HG03439 (cell line): Measurements from ENCODE around the gene HBQ1.
"Not testable (repeated sequence)": the region's sequence is repeated elsewhere in the genome, so short reads cannot be mapped to it uniquely, and the experiment has no call there.

Experiments
- ATAC-seq: cut with Tn5 transposase; IDR thresholded peaks from one replicate; pipeline ENCODE4 v1.9.1; 2021; ENCODE audit warnings: mild to moderate bottlenecking, moderate library complexity; ENCODE audit not compliant: unreplicated experiment

Gene HBQ1

GRCh38 chr16:180101-180675, at the start of gene HBQ1:
HBQ1 (plus strand) TSS chr16:180459; CDS start chr16:180487, 28 bp downstream.
- no peak for ATAC-seq

GRCh38 chr16:130533-131173, 49.6 kb upstream of the HBQ1 start:
- no peak for ATAC-seq

- no peak for ATAC-seq
These were observed 48.1 kb upstream of the HBQ1 start for GRCh38 chr16:132120-132519.

GRCh38 chr16:133716-134115, 46.5 kb upstream of the HBQ1 start:
- no peak for ATAC-seq

- no peak for ATAC-seq
These were observed 42.2 kb upstream of the HBQ1 start for GRCh38 chr16:138049-138417.

GRCh38 chr16:140175-140857, 39.9 kb upstream of the HBQ1 start:
- ATAC-seq: no peak

- ATAC-seq: no peak
These were observed 37.8 kb upstream of the HBQ1 start for GRCh38 chr16:142405-142967.

GRCh38 chr16:143047-143446, 37.2 kb upstream of the HBQ1 start:
- no peak for ATAC-seq

- no peak for ATAC-seq
These were observed 36.8 kb upstream of the HBQ1 start for GRCh38 chr16:143456-143855.

GRCh38 chr16:144797-145252, 35.4 kb upstream of the HBQ1 start:
- ATAC-seq: no peak

GRCh38 chr16:146646-147045, 33.6 kb upstream of the HBQ1 start:
- no peak for ATAC-seq

GRCh38 chr16:149024-149660, 31.1 kb upstream of the HBQ1 start:
- no peak for ATAC-seq

GRCh38 chr16:152141-153128, 27.8 kb upstream of the HBQ1 start, which contains the start of gene HBZ:
HBZ (plus strand) TSS chr16:152644; CDS start chr16:152910, 266 bp downstream.
- ATAC-seq: no peak

- ATAC-seq: not testable (repeated sequence)
These were observed 27.1 kb upstream of the HBQ1 start for GRCh38 chr16:153129-153521.

- not testable (repeated sequence) for ATAC-seq
These were observed 26.6 kb upstream of the HBQ1 start for GRCh38 chr16:153550-154216.

GRCh38 chr16:154217-155030, 25.8 kb upstream of the HBQ1 start:
- ATAC-seq: no peak

GRCh38 chr16:155031-155398, 25.2 kb upstream of the HBQ1 start:
- ATAC-seq: no peak

GRCh38 chr16:159136-159849, 21.0 kb upstream of the HBQ1 start:
- ATAC-seq: no peak
